22Rv1 (cell line): ENCODE data around the gene CMBL.
"Not testable (repeated sequence)": the region's sequence is repeated elsewhere in the genome, so short reads cannot be mapped to it uniquely, and the experiment has no call there.

Experiments
- H3K27ac ChIP-seq: fragments of 450-650 bp; 2 replicates; pipeline ENCODE4 v1.5.1; 2017
- CTCF ChIP-seq: fragments of 450-650 bp; IDR thresholded peaks from 2 replicates; pipeline ENCODE4 v1.5.1; 2017; ENCODE audit warnings: mild to moderate bottlenecking
- ZFX ChIP-seq: fragments of 450-650 bp; IDR thresholded peaks from 2 replicates; pipeline ENCODE4 v1.6.1; 2017; ENCODE audit warnings: antibody characterized with exemption, borderline replicate concordance

Gene CMBL

GRCh38 chr5:10275460-10275859 is 32.2 kb downstream of the CMBL start:
- no peak overlapping the region for H3K27ac ChIP-seq
- no peak for TF ChIP-seq ZFX
- TF ChIP-seq CTCF = no peak

GRCh38 chr5:10272875-10273209 is 34.9 kb downstream of the CMBL start:
- H3K27ac ChIP-seq = not testable (repeated sequence)

- no peak overlapping the region for H3K27ac ChIP-seq
- TF ChIP-seq CTCF (no peak), ZFX (no peak)
Measured at GRCh38 chr5:10272053-10272874, 35.4 kb downstream of the CMBL start.

- TF ChIP-seq ZFX (no peak), CTCF (no peak)
- no peak overlapping the region for H3K27ac ChIP-seq
Measured at GRCh38 chr5:10268100-10268499, 39.6 kb downstream of the CMBL start.

GRCh38 chr5:10266839-10267238 is 40.9 kb downstream of the CMBL start:
- TF ChIP-seq ZFX = no peak
- TF ChIP-seq CTCF = no peak
- H3K27ac ChIP-seq = no peak overlapping the region

- H3K27ac ChIP-seq = no peak overlapping the region
- no peak for TF ChIP-seq ZFX
- no peak for TF ChIP-seq CTCF
Measured at GRCh38 chr5:10266137-10266536, 41.6 kb downstream of the CMBL start.

GRCh38 chr5:10265245-10266109 is 42.2 kb downstream of the CMBL start:
- H3K27ac ChIP-seq = no peak overlapping the region
- TF ChIP-seq CTCF = no peak
- TF ChIP-seq ZFX = no peak
